ENCODE data around the gene PGM2L1.

- TF ChIP-seq CTCF (IDR thresholded peaks at IDR 0.05) (no peak), POLR2A (IDR thresholded peaks at IDR 0.05) (no peak), EP300 (IDR thresholded peaks at IDR 0.05) (peak in 1 of 2 donors; percentile 62)
These were observed 75.6 kb downstream of the PGM2L1 start for GRCh38 chr11:74322667-74323066.
